GM04503 (cell line): Measurements from ENCODE around the gene ACTR1B.
"Not testable (repeated sequence)": the region's sequence is repeated elsewhere in the genome, so short reads cannot be mapped to it uniquely, and the experiment has no call there.

ENCODE experiments used
- DNase-seq: peaks from one replicate; pipeline ENCODE4 v3.0.0-alpha.2; 2012; ENCODE audit warnings: low read depth

ACTR1B gene

DNA sequence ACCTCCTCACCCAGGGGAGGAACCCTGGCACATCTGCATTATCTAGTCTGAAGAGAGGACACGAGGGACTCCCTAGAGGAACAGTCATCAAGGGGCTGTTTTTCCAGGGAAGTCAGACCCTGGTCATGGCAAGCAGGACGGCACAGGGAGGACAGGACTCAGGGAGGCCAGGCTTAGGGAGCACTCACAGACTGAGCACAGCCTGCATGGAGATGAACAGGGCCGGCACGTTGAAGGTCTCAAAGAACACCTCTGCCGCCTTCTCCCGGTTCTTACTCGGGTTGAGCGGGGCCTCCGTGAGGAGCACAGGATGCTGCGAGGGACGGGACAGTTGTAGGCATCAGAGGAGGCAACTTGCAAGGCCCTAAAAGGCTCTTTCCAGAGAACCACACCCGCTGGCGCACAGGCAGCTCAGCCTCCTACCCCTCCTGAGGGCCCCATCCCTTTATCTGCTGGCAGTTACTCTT is 5.1 kb downstream of the ACTR1B start:
- DNase-seq = no peak

DNA sequence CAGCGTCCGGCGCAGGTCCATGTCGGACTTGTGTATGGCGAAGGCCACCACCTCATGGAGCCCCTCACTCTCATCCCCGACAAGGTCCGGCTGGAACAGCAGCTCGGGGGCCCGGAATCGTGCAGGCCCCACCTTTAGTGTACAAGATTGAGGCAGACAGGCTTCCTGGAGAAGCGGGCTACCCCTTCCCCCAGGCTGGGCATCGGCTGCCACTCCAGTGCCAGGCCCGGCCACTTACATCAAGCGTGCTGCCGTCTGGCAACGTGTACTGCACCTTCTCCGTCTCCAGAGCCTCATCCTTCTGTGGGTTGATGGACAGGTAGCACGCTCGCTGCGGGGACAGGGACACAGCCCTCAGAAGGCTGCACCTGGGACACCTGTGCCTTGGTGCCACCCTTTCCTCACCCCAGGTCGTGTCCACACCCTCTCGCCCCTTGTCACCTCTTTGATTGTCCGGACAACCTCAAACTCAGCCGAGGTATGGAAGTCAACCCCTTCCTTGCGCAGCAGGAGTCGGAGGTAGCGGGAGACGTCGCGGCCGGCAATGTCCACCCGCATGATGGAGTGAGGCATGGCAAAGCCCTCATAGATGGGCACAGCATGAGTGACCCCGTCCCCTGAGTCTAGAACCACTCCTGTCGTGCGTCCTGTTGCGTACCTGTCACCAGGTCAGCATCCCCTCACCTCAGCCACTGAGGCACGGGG is 5.7 kb downstream of the ACTR1B start:
- DNase-seq = no peak

DNA sequence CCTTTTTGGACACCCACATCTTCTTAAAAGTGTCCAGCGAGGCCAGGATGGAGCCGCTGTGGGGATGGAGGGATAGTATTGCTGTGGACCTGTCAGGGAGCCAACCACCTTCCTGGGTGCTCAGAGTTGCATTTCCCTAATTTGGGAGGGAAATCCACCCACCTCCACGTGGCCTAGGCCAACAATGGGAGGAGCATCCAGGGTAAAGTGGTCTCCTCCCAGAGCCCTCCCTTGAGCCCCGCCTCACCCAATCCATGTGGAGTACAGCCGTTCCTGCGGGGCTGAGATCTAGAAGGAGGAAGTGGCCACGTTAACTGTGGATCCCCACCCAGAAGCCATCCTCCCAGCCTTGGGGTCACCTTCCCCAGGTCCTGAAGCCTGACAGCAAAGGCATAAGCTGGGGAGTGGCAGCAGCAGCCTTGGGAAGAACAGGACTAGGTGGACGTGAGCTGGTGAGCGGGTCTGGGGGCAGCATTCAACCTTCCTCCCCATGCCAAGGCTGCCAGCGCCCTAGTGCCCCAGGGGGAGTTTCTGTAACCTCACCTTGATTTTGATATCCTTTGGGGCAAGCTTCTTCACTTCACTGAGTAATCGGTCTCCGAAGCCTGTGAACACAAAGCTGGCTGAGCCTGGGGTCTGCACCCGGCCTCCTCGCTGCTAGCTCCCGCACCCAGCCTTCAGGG is 6.8 kb downstream of the ACTR1B start:
- no peak for DNase-seq

DNA sequence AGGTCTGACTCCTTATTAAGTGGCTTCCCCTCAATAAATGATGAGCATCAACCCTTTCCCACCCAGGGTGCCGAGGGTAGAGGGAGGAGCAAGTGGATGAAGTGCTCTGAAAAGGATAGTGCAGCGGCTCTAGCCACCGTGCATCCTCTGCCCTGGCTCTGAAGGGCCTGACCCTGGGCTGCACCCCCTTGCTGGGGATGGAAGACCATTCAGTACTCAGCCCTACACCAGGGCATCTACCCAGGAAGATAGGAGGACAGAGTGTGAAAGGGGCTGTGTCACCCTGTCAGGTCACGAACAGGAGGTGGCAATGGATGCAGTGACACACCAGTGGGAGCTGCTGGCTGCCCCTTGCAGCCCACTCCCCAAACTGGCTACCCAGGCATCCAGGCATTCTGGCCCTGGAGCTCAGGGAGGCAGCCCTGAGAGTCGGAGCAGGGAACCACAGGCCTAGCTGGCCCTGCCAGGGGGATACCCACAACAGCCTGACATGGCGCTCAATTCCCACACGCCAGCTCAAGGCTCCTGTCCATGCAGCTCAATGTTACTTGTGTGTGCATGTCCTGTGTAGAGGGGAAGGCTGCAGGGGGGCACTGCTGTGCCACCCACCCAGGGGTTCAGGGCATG is 7.6 kb downstream of the ACTR1B start:
- DNase-seq = no peak

DNA sequence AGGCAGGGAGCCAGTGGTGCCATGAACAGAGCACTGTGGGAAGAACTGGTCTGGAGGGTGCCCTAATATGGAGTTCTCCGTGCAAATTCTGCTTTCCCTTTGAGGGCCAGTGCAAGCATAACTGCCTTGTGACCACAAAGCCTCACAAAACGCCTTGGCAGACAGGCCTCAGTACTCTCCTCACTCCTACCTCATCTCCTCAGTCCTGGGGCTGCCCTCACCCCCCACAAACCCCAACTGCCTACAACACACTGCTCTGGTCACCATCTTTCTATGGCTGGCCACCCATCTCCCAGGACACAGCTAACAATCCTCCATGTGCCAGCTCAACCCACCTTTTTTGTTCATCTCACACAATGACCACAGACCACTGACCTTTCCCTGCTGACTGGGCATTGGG is 9.1 kb downstream of the ACTR1B start:
- no peak for DNase-seq

DNA sequence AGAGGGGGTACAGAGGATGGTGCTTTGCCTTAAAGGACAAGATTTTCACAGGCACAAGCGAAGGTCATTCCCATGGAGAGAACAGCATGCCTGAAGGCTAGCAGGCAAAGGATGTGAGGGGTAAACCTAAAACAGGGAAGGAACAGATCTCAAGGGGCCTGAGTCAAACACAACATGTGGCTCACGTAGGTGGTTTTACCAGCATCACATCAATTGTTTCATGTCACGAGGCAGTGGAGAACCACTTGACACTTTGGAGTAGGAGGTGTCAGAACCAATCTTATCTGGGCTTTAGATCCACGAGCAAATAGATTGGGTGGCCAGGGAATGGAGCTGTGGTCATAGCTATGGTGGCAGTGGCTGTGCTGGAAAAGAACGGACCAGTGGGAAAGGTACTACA is 9.5 kb downstream of the ACTR1B start:
- no peak for DNase-seq

DNA sequence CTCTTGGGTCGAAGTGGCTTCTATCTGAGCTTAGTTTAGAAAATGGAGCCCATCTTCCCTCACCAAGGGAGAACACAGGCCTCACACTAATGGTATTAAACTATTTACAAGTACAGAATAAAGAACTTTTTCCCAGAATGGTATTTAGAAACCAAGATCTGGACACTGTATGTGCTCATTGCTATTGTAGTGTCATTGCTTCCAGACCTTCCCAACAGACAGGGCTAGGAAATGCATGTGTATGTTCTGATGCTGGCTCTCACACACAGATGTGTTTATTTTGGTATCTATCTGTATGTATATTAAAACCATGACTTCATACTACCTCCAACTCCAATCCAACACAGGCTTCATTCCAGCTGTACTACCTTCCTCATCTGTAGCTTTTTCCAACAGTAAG is 10.0 kb downstream of the ACTR1B start:
- no peak for DNase-seq

DNA sequence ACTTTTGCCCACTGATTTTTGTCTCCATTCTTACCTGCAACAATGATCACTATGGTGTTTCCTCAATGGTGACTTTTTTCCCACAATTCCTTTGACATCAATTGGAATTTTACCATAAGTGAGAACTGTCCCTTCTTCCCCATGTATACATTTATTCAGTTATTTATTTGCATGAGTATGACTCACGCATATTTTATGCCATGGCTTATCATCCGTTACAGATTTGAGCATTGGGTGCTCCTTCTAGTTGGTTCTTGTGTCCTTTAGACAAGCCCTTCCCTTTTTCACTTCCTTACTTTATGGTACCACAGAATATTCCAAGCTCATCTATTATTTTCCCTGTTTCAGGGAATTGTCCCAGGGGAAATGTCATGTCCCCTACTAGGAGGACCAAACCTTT is 10.4 kb downstream of the ACTR1B start:
- DNase-seq = no peak

DNA sequence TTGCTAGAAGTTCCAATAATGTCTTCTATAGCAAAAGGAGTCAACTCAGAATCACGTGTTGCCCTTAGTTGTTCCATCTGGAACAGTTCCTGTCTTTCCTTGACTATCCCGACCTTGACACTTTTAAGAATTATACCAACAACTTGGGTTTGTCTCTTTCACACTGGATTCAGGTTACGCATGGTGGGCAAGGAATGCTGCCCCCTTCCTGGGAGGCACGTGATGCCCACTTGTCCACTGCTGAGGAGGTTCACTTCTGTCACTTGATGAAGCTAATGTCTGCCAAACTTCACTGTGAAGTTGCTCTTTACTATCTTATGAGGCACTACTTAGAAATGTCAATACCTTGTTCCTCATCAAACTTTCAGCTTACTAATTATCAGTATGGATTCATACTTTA is 12.7 kb downstream of the ACTR1B start:
- DNase-seq = no peak

DNA sequence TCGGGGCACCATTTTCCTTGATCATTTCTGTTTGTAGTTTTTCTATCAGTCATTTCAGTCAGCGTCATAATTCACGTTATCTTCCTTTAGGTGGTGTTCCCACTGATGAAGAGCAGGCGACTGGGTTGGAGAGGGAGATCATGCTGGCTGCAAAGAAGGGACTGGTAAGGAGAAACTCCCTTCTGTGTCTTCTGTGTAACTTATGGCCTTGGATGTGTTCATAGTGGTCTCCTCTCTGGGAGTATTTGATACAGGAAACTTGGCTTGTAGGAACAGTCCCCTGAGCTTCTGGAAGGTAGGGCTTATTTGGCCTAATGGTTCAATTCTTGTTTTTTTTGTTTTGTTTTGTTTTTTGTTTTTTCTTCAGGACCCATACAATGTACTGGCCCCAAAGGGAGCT is 16.9 kb downstream of the ACTR1B start:
- DNase-seq = no peak

DNA sequence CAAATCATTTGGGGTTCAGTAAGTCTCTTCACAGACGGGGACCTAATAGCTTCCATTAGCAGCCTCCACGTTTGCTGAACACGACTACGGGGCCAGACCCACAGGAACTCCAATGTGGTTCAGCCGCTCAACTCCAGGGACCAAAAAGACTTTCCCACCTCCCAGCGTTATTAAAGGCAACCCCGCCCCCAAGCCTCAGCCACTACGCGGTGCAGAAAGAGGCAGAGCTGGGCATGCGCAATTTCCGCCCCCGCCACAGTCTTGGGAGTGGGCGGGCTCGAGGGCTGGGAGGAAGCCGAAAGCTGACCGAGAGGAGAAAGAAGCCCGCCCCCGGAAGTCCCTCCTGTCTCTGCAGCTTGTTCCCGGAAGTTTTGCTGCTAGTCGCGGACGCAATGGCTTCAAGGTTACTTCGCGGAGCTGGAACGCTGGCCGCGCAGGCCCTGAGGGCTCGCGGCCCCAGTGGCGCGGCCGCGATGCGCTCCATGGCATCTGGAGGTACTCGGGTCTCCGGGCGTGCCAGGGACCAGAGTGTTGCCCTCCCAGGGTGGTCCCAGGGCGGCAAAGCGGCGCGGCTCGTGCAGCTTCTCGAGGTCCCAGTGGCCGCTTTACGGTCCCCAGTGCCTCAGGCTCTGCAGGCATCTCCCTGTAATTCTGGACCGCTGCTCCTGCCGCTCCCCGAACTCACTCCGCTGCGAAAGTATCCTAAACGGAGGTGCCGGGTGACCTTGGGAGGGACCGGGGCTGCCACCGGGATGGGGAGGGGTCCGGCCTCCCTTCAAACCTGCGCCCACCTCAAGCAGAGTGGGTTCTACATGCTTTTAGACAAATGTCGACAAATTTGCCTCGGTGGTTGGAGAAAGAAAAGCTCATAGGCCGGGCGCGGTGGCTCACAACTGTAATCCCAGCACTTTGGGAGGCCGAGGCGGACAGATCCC is 17.9 kb downstream of the ACTR1B start, which contains the start of gene COX5B:
TSS of gene COX5B (plus strand) at position 368 of the 935 bp plus-strand sequence. CDS start at position 393, 25 bp downstream.
- DNase-seq = peak; percentile 72

DNA sequence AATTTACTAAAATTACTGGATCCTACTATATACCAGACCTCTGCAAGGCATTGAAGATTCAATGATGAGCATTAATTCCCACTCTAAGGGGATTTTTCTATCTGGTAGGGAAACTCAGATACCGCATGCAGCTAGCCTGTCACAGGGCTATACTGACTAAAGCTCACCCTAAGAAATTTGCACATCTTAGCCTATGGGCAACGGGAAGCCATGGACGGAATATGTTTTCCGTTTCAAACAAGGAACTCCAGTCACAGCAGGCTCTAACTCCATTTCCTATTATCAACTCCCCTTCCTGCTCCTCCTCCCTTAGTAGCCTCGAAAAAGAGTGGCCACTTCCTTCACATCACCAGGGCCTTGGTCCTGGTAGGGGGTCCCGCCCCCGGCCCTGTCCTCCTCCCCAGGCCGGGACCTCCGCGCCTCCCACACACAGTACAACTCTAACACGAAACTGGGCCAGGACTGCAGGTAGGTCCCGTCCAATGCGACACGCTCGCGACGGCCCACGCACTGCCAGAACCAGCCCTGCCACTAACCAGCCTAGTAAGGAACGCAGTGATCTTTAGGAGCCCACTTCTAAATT is 18.6 kb downstream of the ACTR1B start:
- no peak for DNase-seq

DNA sequence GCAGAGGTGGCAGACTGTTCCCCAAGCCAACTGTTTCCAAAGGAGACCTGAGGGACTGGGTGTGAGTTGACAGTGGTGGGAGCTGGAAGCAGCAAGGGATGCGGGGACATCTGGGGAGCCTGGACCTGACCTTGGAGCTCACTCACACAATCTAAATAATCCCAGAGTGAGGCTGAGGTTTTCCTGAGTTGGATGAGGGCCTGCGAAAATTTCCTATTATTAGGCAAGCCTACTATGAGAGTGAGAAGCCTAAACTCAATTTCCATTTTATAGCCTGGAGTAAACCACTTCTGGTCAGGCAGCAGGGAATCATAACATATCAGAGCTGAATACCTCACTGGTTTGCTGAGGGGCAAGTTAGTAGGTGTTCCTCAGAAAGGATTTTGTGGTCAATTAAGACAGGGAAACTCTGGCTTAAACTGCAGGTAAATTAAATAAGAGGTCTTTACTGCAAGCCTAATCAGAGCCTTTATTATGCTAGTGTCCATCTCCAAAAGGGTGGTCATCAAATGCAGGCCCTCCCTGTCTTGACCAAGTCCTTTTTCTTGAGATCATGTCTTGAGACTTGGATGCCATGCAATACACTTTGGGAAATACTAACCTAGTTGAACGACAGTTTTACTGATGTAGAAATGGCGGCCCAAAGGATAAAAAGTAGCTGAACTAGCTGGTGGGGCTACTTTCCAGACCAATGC is 19.7 kb downstream of the ACTR1B start:
- no peak for DNase-seq

DNA sequence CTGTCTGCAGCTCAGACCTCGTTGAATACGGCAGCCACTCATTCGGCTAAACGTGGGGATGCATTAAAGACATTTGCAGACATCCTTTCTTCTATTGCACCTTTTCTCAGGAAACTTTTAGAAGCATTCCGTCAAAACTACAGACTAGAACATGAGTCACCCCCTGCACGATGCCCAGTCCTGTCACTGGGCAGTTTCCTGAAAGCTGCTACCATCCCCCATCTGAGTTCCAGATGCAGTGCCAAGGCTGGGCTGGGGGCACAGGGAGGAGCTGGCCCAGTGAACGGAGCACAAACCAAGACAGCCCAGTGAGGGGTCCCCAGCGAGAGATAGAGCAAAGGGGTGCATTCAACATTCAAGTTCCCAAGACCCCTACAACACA is 37.8 kb downstream of the ACTR1B start:
- not testable (repeated sequence) for DNase-seq

DNA sequence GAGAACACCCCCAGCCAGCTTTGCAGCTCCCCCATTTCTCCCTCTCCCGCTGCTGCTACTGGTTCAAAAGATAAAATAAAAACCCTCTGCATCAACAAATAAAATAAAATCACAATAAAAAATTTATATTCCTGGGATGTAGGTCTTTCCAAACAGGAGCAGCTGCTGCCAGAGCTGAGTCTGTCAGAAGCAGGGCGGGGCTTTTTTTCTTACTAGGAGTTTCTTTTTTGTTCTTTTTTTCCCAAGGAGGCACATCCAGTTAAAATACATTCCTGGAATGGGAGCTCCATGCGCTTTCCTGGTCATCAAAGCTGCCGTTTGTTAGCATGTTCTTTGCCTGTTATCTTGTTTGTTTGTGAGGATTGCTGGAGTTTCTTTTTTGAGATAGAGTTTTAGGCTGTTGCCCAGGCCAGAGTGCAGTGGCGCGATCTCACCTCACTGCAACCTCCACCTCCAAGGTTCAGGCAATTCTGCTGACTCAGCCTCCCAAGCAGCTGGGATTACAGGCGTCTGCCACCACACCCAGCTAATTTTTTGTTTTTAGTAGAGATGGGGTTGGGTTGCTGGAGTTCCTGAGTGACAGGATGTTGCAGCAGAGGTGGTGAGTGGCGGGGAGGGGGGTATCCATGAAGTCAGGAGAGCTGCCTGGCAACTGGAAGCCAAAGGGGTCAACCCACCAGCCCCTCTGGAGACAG is 38.3 kb downstream of the ACTR1B start:
- DNase-seq = not testable (repeated sequence)

DNA sequence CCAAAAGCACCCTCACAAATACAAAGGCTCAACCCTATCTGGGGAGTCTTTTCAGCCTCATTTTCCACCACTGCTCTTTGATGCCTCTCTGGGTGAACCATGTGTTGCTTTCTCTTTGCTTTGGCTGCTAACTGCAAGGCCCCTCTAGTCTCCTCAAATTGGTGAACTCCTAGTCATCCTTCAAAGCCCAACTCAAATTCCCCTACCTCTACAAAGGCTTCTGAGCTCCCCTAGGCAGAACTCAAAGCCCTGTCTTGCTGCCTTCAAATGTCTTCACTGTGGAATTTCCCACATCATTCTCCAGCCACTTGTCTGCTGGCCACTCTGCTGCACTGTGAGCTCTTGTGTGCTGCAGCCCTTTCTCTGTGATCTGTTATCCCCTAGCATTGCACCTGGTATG is 40.9 kb downstream of the ACTR1B start:
- not testable (repeated sequence) for DNase-seq

DNA sequence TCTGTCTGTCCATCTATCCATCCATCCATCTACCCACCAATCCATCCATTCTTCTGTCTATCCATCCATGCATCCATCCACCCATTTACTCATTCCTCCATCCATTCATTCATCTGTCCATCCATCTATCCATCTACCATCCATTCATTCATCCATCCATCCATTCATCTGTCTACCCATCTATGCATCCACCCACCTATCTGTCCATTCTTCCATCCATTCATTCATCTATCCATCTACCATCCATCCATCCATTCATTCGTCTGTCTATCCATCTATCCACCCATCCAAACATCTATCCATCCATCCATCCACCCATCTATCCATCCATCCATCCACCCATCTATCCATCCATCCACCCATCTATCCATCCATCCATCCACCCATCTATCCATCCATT is 43.4 kb downstream of the ACTR1B start:
- DNase-seq = not testable (repeated sequence)

DNA sequence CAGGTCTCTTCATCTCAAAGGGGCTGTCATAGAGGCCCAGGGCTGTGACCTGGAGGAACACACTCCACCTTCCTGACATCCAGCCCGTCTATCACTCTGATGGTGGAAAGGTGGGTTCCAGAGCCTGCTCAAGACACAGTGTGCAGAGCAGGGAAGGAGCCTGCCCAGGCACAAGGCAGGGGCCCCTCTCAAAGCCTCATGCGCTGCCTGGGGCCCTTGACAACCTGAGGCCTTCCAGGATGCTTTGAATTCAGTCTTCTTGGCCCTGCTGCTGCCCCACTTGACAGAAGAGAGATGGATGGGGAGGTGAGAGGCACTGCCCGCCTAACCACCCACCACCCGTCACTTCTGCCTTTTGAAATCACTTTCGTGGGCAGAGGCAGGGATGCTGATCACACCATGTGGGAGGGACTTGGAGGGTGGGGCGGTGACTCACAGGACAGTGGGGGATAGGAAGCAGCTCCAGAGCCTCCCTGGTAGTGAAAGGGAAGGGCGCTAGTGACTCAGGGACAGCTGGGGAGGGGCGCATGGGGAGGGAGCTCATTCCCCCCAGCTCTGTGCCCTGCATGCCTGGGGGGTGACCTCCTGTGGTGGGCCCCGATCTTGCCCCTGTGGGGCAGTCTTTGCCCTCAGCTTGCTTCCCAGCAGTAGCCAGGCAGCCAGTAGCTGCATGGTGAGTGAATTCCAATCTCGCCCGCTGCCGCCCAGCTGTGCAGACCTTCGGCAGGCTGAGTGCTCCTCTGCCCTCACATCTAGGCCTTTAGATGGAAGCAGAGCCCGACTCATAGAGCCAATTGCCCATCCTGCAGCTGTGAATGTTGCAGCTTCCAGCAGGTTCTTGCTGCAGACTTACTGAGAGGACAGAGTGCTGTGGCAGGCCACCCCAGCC is 44.7 kb downstream of the ACTR1B start:
- not testable (repeated sequence) for DNase-seq

DNA sequence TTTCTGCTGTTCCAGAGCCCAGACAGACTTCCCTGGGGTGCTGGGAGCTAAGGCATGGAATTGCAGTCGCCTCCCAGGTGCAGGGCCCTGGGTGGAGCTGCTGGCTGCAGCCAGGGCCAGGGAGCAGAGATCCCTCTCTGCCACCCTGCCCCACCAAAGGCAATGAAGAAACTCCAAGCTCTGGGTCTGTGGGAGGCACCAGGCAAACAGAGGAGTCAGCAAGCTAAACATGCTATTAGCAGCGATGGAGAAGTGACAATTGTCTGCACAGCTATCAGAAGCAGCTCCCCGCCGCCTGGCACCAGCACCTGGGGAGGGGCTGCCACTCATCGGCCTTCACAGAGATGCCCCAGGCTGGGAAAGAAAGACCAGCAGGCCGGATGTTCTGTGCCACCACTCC is 45.9 kb downstream of the ACTR1B start:
- no peak for DNase-seq
